Stomach (tissue), 9 donors: ENCODE measurements around the gene CYP46A1. TPM values are rescaled to one million over a fixed set of nuclear protein-coding genes. Genes with fewer than 3 reads are reported as not detected.

Experiments used
- DNase-seq, 2 donors: peaks; one replicate each; pipeline versions ENCODE4 v3.0.0 to v3.0.0-alpha.2; 2013 to 2019
- H3K27ac ChIP-seq, 5 donors: fragments of 200-600 bp in 4 of 5; sonication (generic) in 4 of 5; one replicate each; pipeline ENCODE4 v1.5.1; 2013 to 2019; ENCODE audit warnings: mild to moderate bottlenecking in 1 of 5, moderate library complexity in 1 of 5
- H3K27me3 ChIP-seq, 3 donors: fragments of 200-600 bp; sonication (generic); one replicate each; pipeline ENCODE4 v1.5.1; 2017 to 2019; ENCODE audit warnings: mixed run types in 1 of 3
- H3K36me3 ChIP-seq, 4 donors: fragments of 200-600 bp; sonication (generic); 1 replicate in 3 of 4; 2 replicates in 1 of 4; pipeline ENCODE4 v1.5.1; 2016 to 2019
- H3K4me1 ChIP-seq, 4 donors: fragments of 200-600 bp; sonication (generic); one replicate each; pipeline ENCODE4 v1.5.1; 2016 to 2019
- H3K4me3 ChIP-seq, 4 donors: fragments of 200-600 bp; sonication (generic) in 3 of 4; one replicate each; pipeline ENCODE4 v1.5.1; 2016 to 2019; ENCODE audit warnings: mild to moderate bottlenecking in 1 of 4
- H3K9me3 ChIP-seq, 4 donors: fragments of 200-600 bp; sonication (generic); one replicate each; pipeline ENCODE4 v1.5.1; 2016 to 2019
- EP300 ChIP-seq: sonication (generic); formaldehyde crosslinking; IDR thresholded peaks from one replicate; pipeline ENCODE4 v1.6.1; 2017; ENCODE audit warnings: antibody characterized with exemption
- POLR2A ChIP-seq, 4 donors: fragments of 450-650 bp; IDR thresholded peaks; one replicate each; pipeline ENCODE4 v1.6.1; 2016; ENCODE audit warnings: antibody characterized with exemption in 4 of 4, control low read depth in 2 of 4, mild to moderate bottlenecking in 1 of 4, moderate library complexity in 1 of 4
- POLR2AphosphoS5 ChIP-seq, 3 donors: sonication (generic); formaldehyde crosslinking; IDR thresholded peaks; one replicate each; pipeline ENCODE4 v1.6.1; 2016; ENCODE audit warnings: antibody characterized with exemption in 3 of 3
- WGBS, 5 donors: extraction: QIAGEN DNeasy Blood & Tissue Kit in 3 of 5; methylation state at CpG; one replicate each; pipeline versions ENCODE4 v1.1.5 to v1.1.7; 2013 to 2018; 5-methylcytosine and 5-hydroxymethylcytosine counted together
- intact Hi-C: fragments of 100-400 bp; cut with DNase I; formaldehyde crosslinking; loops from one replicate; pipeline ENCODE4 v1.15.1; 2023; ENCODE audit warnings: low total_unique reads
- polyA plus RNA-seq, 3 donors: library from polyadenylated mRNA; stranded (reverse); fragments of 200-250 nt; gene quantifications; one replicate each; pipeline ENCODE4 v1.2.3, GENCODE V29; 2013
- total RNA-seq, 5 donors: library from RNA; depleted of rRNA; stranded (reverse); fragments of >200 nt; gene quantifications; one replicate each; pipeline versions ENCODE4 v1.1.0 to v1.2.3, GENCODE V29; 2014 to 2016
- TF ChIP-seq, protein P1 (sequence below), 7 experiments: fragments of 450-650 bp in 4 of 7; fragments of 200-600 bp in 3 of 7; sonication (generic) in 3 of 7; IDR thresholded peaks; one replicate each; pipeline ENCODE4 v1.5.1; 2016 to 2019; ENCODE audit warnings: antibody characterized with exemption in 7 of 7, control low read depth in 2 of 7, mild to moderate bottlenecking in 1 of 7
- donor health status: healthy with polysubstance abuse.
- donor health status: Bipolar disorder and iron deficiency.
- donor health status: healthy.

Gene CYP46A1
- total and polyA plus RNA-seq, 8 donors, result 0.15 to 2.9 (median 0.92) TPM; not detected in 2

GRCh38 chr14:99702115-99702514 is 18.0 kb downstream of the CYP46A1 start:
- peaks cover 0 to 24% (median 12%) of the 10 kb centered on the region in 4 donors for H3K9me3 ChIP-seq
- intact Hi-C loops, result no loop called here
- DNase-seq, result no peak
- peaks cover 0 to 6% (median 0%) of the 10 kb centered on the region in 4 donors for H3K36me3 ChIP-seq
- H3K4me3 ChIP-seq, result no peak overlapping the region
- TF ChIP-seq POLR2AphosphoS5 (IDR thresholded peaks at IDR 0.05) (no peak), POLR2A (IDR thresholded peaks at IDR 0.05) (no peak)
- TF ChIP-seq, protein P1, sequence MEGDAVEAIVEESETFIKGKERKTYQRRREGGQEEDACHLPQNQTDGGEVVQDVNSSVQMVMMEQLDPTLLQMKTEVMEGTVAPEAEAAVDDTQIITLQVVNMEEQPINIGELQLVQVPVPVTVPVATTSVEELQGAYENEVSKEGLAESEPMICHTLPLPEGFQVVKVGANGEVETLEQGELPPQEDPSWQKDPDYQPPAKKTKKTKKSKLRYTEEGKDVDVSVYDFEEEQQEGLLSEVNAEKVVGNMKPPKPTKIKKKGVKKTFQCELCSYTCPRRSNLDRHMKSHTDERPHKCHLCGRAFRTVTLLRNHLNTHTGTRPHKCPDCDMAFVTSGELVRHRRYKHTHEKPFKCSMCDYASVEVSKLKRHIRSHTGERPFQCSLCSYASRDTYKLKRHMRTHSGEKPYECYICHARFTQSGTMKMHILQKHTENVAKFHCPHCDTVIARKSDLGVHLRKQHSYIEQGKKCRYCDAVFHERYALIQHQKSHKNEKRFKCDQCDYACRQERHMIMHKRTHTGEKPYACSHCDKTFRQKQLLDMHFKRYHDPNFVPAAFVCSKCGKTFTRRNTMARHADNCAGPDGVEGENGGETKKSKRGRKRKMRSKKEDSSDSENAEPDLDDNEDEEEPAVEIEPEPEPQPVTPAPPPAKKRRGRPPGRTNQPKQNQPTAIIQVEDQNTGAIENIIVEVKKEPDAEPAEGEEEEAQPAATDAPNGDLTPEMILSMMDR (IDR thresholded peaks at IDR 0.05), result no peak
- no peaks in the 10 kb centered on the region for H3K27me3 ChIP-seq
- H3K4me1 ChIP-seq, result no peaks in the 10 kb centered on the region
- H3K27ac ChIP-seq, result no peak overlapping the region

DNA sequence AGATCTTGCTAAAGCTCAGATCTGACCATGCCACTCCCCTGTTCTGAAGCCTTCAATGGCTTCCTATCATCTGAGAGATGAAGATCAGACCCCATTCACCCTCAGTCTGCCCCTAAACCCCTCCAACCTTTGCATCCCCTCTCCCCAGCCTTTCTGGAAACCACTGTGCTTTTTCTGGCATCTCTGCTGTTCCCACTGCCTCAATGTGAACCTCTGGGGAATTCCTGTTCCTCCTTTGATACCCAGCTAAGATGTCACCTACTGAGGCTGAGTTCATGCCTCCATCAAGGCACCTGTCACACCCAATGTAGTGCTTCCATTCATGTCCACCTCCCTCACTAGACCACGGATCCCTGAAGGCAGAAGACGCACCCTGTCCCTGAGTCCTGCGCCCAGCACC is 19.3 kb downstream of the CYP46A1 start:
- TF ChIP-seq POLR2A (IDR thresholded peaks at IDR 0.05), result no peak
- TF ChIP-seq POLR2AphosphoS5 (IDR thresholded peaks at IDR 0.05), result no peak
- TF ChIP-seq, protein P1 (IDR thresholded peaks at IDR 0.05), result no peak
- TF ChIP-seq EP300, result no peak
- Histone ChIP-seq H3K36me3 (peaks cover 0 to 6% (median 0%) of the 10 kb centered on the region in 4 donors), H3K27me3 (no peaks in the 10 kb centered on the region), H3K4me3 (no peak overlapping the region), H3K4me1 (no peaks in the 10 kb centered on the region), H3K27ac (no peak overlapping the region), H3K9me3 (peaks cover 0 to 24% (median 12%) of the 10 kb centered on the region in 4 donors)
- DNase-seq, result no peak
- intact Hi-C loops, result no loop called here
- WGBS, 5 donors, result 93 to 100% (median 95%) methylated on average over 3 of the region's 3 CpGs

GRCh38 chr14:99704037-99704436 is 19.9 kb downstream of the CYP46A1 start:
- TF ChIP-seq POLR2A (IDR thresholded peaks at IDR 0.05) (no peak), EP300 (no peak), POLR2AphosphoS5 (IDR thresholded peaks at IDR 0.05) (no peak)
- TF ChIP-seq, protein P1 (IDR thresholded peaks at IDR 0.05), result no peak
- Histone ChIP-seq H3K27me3 (no peaks in the 10 kb centered on the region), H3K36me3 (peaks cover 0 to 6% (median 0%) of the 10 kb centered on the region in 4 donors), H3K9me3 (peaks cover 0 to 24% (median 12%) of the 10 kb centered on the region in 4 donors), H3K27ac (no peak overlapping the region), H3K4me1 (no peaks in the 10 kb centered on the region), H3K4me3 (no peak overlapping the region)
- 95 to 99% (median 99%) methylated on average over 2 of the region's 2 CpGs for WGBS, 5 donors
- intact Hi-C loops, result no loop called here
- DNase-seq, result no peak

DNA sequence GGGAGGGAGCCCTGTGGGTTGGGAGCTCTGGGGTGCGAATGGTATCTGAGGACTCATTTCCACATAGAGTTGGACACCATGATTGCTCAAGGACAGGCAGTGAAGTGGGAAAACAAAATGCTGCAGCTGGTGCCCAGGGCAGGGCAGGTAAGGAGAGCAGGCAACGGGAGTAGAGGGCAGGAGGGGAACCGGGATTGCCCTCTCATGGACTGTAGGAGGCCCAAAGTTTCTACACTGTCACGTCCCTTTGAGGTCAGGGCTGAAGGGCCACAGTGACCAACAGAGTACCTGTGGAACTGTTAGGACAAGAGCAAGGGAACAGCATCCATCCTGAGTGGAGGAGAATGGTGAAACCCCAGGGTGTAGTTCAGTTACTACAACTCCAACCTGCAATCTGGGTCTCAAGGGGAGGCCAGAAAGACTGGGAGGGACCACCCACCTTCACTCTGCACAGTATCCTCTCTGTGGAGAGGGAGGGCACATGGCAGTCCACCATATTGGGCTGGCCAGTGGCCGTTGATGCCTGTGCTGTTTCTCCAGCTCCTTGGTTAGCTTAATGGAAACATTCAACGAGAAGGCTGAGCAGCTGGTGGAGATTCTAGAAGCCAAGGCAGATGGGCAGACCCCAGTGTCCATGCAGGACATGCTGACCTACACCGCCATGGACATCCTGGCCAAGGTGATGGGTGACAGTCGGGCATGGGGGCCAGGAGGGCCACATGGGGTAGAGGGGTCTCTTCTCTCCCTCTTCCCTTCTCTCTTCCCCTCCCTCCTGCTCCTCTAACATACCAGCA is 22.2 kb downstream of the CYP46A1 start:
- Histone ChIP-seq H3K36me3 (peaks cover 0 to 6% (median 0%) of the 10 kb centered on the region in 4 donors), H3K9me3 (peaks cover 0 to 24% (median 12%) of the 10 kb centered on the region in 4 donors), H3K27me3 (no peaks in the 10 kb centered on the region), H3K4me3 (no peak overlapping the region), H3K27ac (no peak overlapping the region), H3K4me1 (no peaks in the 10 kb centered on the region)
- TF ChIP-seq POLR2AphosphoS5 (IDR thresholded peaks at IDR 0.05) (no peak), POLR2A (IDR thresholded peaks at IDR 0.05) (no peak), EP300 (no peak)
- TF ChIP-seq, protein P1 (IDR thresholded peaks at IDR 0.05), result no peak
- 67 to 76% (median 72%) methylated on average over 8 of the region's 8 CpGs for WGBS, 5 donors
- intact Hi-C loops, result no loop called here
- no peak for DNase-seq
